Panc1 (cell line): ENCODE results near the gene LSM4.

ENCODE experiments used
- TCF7L2 ChIP-seq: IDR thresholded peaks from 2 replicates; pipeline ENCODE4 v1.6.1; 2011; ENCODE audit warnings: mild to moderate bottlenecking, low read depth, low read length, inconsistent platforms
- TF ChIP-seq, protein P1 (sequence below): fragments of 450-650 bp; IDR thresholded peaks from 2 replicates; pipeline ENCODE4 v1.5.1; 2017; ENCODE audit warnings: mild to moderate bottlenecking
- TF ChIP-seq, protein P2 (sequence below), 2 experiments: IDR thresholded peaks; 2 replicates each; pipeline ENCODE4 v1.6.1; 2011 to 2012; ENCODE audit warnings: low read depth in 2 of 2, control low read depth in 1 of 2, low read length in 1 of 2, mild to moderate bottlenecking in 1 of 2, moderate library complexity in 1 of 2; ENCODE audit not compliant: insufficient read depth in 1 of 2

DNA sequence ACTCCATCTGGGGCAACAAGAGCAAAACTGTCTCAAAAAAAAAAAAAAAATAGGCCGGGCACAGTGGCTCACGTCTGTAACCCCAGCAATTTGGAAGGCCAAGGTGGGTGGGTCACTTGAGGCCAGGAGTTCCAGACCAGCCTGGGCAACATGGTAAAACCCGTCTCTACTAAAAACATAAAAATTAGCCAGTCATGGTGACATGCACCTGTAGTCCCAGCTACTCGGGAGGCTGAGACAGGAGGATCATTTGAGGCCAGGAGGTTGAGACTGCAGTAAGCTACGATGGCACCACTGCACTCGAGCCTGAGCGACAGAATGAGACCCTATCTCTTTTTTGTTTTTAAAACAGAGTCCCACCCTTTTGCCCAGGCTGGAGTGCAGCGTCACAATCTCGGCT, 52.5 kb downstream of the LSM4 start:
- TF ChIP-seq, protein P1, sequence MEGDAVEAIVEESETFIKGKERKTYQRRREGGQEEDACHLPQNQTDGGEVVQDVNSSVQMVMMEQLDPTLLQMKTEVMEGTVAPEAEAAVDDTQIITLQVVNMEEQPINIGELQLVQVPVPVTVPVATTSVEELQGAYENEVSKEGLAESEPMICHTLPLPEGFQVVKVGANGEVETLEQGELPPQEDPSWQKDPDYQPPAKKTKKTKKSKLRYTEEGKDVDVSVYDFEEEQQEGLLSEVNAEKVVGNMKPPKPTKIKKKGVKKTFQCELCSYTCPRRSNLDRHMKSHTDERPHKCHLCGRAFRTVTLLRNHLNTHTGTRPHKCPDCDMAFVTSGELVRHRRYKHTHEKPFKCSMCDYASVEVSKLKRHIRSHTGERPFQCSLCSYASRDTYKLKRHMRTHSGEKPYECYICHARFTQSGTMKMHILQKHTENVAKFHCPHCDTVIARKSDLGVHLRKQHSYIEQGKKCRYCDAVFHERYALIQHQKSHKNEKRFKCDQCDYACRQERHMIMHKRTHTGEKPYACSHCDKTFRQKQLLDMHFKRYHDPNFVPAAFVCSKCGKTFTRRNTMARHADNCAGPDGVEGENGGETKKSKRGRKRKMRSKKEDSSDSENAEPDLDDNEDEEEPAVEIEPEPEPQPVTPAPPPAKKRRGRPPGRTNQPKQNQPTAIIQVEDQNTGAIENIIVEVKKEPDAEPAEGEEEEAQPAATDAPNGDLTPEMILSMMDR = no peak
- TF ChIP-seq TCF7L2 = no peak
- TF ChIP-seq, protein P2, sequence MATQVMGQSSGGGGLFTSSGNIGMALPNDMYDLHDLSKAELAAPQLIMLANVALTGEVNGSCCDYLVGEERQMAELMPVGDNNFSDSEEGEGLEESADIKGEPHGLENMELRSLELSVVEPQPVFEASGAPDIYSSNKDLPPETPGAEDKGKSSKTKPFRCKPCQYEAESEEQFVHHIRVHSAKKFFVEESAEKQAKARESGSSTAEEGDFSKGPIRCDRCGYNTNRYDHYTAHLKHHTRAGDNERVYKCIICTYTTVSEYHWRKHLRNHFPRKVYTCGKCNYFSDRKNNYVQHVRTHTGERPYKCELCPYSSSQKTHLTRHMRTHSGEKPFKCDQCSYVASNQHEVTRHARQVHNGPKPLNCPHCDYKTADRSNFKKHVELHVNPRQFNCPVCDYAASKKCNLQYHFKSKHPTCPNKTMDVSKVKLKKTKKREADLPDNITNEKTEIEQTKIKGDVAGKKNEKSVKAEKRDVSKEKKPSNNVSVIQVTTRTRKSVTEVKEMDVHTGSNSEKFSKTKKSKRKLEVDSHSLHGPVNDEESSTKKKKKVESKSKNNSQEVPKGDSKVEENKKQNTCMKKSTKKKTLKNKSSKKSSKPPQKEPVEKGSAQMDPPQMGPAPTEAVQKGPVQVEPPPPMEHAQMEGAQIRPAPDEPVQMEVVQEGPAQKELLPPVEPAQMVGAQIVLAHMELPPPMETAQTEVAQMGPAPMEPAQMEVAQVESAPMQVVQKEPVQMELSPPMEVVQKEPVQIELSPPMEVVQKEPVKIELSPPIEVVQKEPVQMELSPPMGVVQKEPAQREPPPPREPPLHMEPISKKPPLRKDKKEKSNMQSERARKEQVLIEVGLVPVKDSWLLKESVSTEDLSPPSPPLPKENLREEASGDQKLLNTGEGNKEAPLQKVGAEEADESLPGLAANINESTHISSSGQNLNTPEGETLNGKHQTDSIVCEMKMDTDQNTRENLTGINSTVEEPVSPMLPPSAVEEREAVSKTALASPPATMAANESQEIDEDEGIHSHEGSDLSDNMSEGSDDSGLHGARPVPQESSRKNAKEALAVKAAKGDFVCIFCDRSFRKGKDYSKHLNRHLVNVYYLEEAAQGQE (IDR thresholded peaks at IDR 0.05; ENCODE audit: insufficient read depth in 1 of 2, low read depth in 2 of 2, low read length in 1 of 2) = no peak
